Measurements from ENCODE around the gene FANK1. TPM values are rescaled to one million over a fixed set of nuclear protein-coding genes. Genes with fewer than 3 reads are reported as not detected.

The FANK1 gene
- total RNA-seq, 1 donor from 2014 or later: 9.5 TPM

- H3K36me3 Mint-ChIP-seq: peaks cover 26% of the 10 kb centered on the region
- H3K4me1 Mint-ChIP-seq (ENCODE audit: unreplicated experiment): peaks cover 16% of the 10 kb centered on the region
- no peaks in the 10 kb centered on the region for H3K27me3 Mint-ChIP-seq
- no peaks in the 10 kb centered on the region for H3K9me3 Mint-ChIP-seq
- TF ChIP-seq, protein P1, sequence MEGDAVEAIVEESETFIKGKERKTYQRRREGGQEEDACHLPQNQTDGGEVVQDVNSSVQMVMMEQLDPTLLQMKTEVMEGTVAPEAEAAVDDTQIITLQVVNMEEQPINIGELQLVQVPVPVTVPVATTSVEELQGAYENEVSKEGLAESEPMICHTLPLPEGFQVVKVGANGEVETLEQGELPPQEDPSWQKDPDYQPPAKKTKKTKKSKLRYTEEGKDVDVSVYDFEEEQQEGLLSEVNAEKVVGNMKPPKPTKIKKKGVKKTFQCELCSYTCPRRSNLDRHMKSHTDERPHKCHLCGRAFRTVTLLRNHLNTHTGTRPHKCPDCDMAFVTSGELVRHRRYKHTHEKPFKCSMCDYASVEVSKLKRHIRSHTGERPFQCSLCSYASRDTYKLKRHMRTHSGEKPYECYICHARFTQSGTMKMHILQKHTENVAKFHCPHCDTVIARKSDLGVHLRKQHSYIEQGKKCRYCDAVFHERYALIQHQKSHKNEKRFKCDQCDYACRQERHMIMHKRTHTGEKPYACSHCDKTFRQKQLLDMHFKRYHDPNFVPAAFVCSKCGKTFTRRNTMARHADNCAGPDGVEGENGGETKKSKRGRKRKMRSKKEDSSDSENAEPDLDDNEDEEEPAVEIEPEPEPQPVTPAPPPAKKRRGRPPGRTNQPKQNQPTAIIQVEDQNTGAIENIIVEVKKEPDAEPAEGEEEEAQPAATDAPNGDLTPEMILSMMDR (conservative IDR thresholded peaks at IDR 0.05): no peak
- DNase-seq (ENCODE audit: extremely low spot score, unreplicated experiment): no peak
- H3K27ac Mint-ChIP-seq: no peak overlapping the region
- H3K4me3 Mint-ChIP-seq: no peak overlapping the region
Measured at GRCh38 chr10:126017961-126018560, 121.7 kb downstream of the FANK1 start.

DNA sequence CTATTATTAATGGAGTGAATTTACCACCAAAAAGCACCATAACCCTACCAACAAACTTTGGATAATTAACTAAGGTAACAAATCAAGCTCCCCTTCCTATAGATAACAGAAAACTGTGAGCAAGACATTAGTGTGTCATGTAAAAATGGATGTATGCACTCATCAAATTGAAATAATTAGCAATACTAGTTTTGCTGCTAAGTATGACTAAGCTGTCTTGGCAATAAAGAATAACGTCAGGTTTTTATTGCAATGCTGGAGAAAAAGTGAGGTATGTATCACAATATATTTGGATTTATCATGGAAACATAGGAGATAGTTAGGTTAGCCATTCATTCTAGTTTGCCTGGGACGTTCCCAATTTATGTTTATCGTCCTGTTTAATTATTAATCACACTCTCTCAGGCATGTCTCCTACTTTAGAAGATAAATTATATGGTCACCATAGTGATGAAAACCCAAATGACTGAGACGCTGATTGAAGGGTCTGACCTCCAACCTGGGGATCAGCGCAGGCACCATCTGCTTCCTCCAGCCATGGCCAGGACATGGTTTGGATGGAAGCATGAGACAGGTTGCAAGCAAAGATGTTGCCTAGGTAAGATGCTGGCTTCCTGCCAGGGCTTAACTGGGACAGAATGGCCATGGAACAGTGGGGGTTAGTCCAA, 125.6 kb downstream of the FANK1 start:
- H3K4me1 Mint-ChIP-seq (ENCODE audit: unreplicated experiment): no peaks in the 10 kb centered on the region
- H3K36me3 Mint-ChIP-seq: peaks cover 30% of the 10 kb centered on the region
- TF ChIP-seq, protein P1 (conservative IDR thresholded peaks at IDR 0.05): no peak
- DNase-seq (ENCODE audit: extremely low spot score, unreplicated experiment): no peak
- H3K9me3 Mint-ChIP-seq: peaks cover 5% of the 10 kb centered on the region
- no peak overlapping the region for H3K4me3 Mint-ChIP-seq
- peak overlapping the region; percentile 44 for H3K27ac Mint-ChIP-seq
- H3K27me3 Mint-ChIP-seq: no peaks in the 10 kb centered on the region

DNA sequence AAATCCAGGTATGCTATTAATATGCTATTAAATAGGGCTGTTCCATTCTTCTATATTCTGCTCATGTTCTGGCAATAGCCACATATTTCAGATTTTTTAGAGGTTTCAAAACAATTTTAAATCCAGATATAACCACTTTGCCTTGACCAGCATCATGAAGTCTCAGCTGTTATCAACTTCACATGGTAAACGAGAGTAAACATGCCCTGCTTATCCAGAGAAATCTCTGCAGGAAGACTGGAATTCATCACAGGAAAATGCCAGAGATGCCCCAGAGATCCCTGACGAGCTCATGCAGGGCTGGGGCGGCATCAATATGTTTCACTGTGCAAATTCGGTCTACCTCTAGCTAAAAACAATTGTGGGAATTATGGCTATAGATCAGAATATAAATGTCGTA, 126.5 kb downstream of the FANK1 start:
- H3K4me3 Mint-ChIP-seq: no peak overlapping the region
- no peak for DNase-seq (ENCODE audit: extremely low spot score, unreplicated experiment)
- no peaks in the 10 kb centered on the region for H3K27me3 Mint-ChIP-seq
- TF ChIP-seq, protein P1 (conservative IDR thresholded peaks at IDR 0.05): no peak
- H3K9me3 Mint-ChIP-seq: peaks cover 5% of the 10 kb centered on the region
- no peaks in the 10 kb centered on the region for H3K4me1 Mint-ChIP-seq (ENCODE audit: unreplicated experiment)
- H3K27ac Mint-ChIP-seq: no peak overlapping the region
- peaks cover 23% of the 10 kb centered on the region for H3K36me3 Mint-ChIP-seq

DNA sequence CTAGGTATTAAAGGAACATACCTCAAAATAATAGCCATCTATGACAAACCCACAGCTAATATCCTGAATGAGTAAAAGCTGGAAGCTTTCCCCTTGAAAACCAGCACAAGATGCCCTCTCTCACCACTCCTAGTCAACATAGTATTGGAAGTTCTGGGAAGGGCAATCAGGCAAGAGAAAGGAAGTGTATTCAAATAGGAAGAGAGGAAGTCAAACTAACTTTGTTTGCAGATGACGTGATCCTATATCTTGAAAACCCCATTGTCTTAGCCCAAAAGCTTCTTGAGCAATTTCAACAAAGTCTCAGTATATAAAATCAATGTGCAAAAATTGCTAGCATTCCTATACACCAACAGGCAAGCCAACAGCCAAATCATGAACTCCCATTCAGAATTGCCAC, 131.3 kb downstream of the FANK1 start:
- Mint-ChIP-seq H3K27me3 (no peaks in the 10 kb centered on the region), H3K36me3 (peaks cover 13% of the 10 kb centered on the region), H3K27ac (no peak overlapping the region), H3K9me3 (peaks cover 5% of the 10 kb centered on the region), H3K4me1 (ENCODE audit: unreplicated experiment) (no peaks in the 10 kb centered on the region), H3K4me3 (no peak overlapping the region)
- DNase-seq (ENCODE audit: extremely low spot score, unreplicated experiment): no peak
- TF ChIP-seq, protein P1 (conservative IDR thresholded peaks at IDR 0.05): no peak

GRCh38 chr10:126029999-126030398, 133.6 kb downstream of the FANK1 start:
- Mint-ChIP-seq H3K4me3 (no peak overlapping the region), H3K9me3 (peaks cover 10% of the 10 kb centered on the region), H3K4me1 (ENCODE audit: unreplicated experiment) (no peaks in the 10 kb centered on the region), H3K27ac (no peak overlapping the region), H3K27me3 (no peaks in the 10 kb centered on the region), H3K36me3 (peaks cover 21% of the 10 kb centered on the region)
- DNase-seq (ENCODE audit: extremely low spot score, unreplicated experiment): no peak
- TF ChIP-seq, protein P1 (conservative IDR thresholded peaks at IDR 0.05): no peak
